Glomerular visceral epithelial cell (primary cell): ENCODE data around the gene GBE1.
"Not testable (repeated sequence)": the region's sequence is repeated elsewhere in the genome, so short reads cannot be mapped to it uniquely, and the experiment has no call there.

Source experiments
- DNase-seq: peaks from one replicate; pipeline ENCODE4 v3.0.0-alpha.2; 2016; ENCODE audit errors: extremely low spot score

The GBE1 gene

DNA sequence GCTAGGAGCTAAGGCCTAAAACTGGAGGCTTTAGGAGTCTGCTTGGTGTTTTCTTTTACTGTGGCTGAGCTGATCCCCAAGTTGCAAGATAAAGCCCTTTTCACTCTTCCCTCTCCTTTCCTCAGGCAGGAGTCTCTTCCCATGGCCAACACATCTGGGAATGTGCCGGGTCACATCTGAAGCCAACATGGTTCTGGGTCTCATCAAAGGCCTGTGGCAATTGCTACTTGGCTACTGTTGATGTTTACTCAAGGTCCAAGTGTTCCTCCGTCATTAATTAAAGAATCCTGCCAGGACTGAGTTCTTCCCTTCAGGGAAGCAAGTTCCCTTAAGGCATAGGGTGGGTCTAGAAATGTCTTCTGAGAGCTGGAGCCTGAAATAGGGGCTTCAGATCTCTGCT lies 230.2 kb downstream of the GBE1 start:
- no peak for DNase-seq

- DNase-seq = no peak
Measured at GRCh38 chr3:81530180-81530939, 231.1 kb downstream of the GBE1 start.

- DNase-seq = no peak
Measured at GRCh38 chr3:81521855-81522254, 239.6 kb downstream of the GBE1 start.

DNA sequence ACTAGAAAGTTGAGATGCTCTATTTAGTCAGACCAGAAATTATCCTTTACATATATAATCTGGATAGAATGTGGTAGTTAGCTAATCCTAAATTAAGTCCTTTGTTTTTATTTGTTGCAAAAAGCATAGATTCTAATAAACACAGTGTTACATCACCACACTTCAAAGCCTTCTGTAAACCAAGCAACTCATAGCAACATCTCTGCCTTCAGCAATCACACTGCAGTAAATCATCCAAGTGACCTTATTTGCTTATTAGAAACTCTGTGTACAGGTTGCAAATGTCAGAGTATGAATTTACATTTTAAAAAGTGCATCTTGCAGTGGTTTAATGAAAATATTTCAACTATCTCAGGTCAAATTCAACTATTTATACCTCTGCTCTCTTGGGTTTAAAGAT lies 242.5 kb downstream of the GBE1 start:
- DNase-seq = no peak

- DNase-seq = no peak
Measured at GRCh38 chr3:81516042-81516441, 245.4 kb downstream of the GBE1 start.

- DNase-seq = no peak
Measured at GRCh38 chr3:81513591-81513990, 247.9 kb downstream of the GBE1 start.

DNA sequence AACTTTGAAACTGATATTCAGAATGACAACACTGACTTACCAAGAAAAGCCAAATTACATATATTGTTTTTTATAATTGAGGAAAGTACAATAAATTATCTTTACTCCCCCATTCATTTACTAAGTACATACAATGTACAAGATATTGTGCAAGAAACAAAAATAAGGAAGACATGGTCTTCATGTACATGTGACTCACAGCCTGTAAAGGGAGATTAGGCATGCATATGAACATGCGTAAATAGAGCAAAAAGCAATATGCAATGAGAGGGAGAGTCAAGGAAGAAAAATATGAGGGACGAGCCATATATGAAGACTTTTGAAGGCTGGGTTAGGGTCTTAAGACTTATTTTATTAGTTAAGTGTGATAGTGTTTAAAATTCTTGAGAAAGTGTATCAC lies 258.4 kb downstream of the GBE1 start:
- no peak for DNase-seq

GRCh38 chr3:81502236-81502635 lies 259.2 kb downstream of the GBE1 start:
- DNase-seq = no peak

DNA sequence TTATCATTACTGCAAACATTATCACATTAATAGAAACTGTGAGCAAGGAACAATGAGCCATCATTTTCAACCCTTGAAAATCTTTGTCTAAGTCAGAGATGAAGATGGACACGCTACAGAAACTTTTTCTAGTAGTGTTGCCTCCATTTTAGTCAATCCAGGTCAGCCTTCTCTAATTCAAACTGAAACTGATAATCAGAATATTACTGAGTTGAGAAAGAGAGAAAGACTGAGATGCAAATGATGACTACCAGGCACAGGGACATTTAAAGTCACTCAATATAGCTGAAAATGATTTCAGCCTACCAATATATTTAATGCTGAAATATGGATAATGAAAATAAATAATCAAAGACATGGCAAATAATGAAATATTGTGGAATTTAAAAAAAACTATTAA lies 261.4 kb downstream of the GBE1 start:
- DNase-seq = no peak

DNA sequence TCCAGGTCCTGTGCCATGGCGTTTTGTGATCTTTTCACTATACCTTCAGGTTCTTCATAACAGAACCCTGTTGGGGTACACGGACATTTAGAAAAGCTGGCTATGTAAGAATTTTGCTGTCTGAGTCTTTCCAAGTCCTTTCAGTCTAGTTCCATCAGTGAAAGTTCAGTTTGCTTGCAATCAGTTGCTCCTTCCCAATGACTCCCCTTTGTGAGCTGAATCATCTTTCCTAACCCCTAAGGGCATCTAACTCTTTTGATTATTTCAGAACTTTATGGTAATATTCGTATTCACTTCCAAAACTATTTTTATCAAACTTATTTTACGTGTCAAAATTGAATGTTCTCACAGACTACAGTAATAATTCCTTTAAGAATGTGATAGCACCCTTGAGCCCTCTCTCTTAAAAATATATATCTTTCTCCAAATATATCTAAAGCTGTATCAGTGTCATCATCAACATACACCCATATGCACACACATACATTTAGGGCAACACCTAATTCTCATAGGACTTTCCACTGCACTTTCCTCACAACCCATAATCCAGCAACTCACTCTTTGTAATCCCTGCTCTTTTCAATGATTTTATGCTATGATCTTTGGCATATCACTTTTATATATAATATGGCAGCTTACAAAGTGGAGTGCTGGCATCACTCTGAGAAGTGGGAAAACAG lies 263.7 kb downstream of the GBE1 start:
- DNase-seq = no peak

- no peak for DNase-seq
Measured at GRCh38 chr3:81496407-81497104, 264.9 kb downstream of the GBE1 start.

- not testable (repeated sequence) for DNase-seq
Measured at GRCh38 chr3:81492471-81492870, 269.0 kb downstream of the GBE1 start.

GRCh38 chr3:81492040-81492439 lies 269.4 kb downstream of the GBE1 start:
- DNase-seq = no peak

DNA sequence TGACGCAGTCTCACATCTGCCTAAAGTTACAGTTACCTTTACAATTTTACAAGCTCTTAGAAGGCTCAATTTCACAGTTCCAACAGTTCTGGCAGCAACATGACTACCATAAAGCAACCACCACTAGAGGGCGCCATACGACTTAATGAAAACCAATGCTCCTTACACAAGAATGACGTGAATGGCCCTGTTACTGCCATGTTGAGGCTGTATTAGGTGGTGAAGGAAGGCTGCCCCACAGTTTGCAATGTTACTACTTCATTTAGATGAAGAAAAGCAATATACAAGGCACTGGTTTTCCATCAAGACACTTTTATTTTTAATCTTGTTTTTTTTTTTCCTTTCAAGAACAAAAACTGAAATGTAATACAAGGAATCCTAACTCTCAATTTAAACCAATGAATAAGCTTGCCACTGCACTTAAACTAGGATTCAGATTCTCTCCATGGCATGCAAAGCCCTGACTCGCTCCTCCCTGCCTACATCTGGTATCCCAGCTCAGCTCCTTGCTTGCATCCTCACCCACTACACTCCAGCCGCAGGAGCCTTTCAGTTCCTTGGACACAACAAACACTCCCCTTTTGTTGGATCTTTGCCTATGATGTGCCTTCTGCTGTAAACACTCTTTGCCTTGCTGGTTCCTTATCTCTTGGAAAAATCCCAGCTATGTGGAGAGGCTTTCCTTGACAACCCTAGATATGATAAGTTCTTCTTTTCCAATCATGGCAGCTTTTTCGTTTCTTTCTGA lies 270.7 kb downstream of the GBE1 start:
- DNase-seq = peak; percentile 70

DNA sequence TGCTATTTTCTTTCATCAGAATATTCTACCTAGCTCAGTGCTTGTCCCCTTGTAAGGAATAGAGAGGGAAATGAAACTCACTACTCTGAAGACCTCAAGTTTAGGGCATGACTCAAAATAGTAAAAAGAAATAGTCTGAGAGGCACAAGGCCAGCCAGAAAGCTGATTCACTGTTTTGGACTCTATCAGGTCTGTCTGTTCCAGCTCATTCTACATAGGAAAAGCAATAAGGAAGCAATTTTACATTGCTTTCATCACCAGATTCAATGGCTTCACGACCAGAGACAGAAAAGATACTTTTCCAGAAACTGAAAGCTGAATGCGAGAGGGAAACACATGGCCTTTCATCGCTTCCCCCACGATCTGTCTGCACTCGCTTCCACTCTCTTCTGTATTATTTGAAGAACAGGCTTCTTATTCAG lies 276.0 kb downstream of the GBE1 start:
- peak; percentile 6 for DNase-seq

GRCh38 chr3:81484520-81484919 lies 276.9 kb downstream of the GBE1 start:
- DNase-seq = no peak

GRCh38 chr3:81483046-81483445 lies 278.4 kb downstream of the GBE1 start:
- DNase-seq = no peak

GRCh38 chr3:81477740-81478139 lies 283.7 kb downstream of the GBE1 start:
- DNase-seq = no peak

DNA sequence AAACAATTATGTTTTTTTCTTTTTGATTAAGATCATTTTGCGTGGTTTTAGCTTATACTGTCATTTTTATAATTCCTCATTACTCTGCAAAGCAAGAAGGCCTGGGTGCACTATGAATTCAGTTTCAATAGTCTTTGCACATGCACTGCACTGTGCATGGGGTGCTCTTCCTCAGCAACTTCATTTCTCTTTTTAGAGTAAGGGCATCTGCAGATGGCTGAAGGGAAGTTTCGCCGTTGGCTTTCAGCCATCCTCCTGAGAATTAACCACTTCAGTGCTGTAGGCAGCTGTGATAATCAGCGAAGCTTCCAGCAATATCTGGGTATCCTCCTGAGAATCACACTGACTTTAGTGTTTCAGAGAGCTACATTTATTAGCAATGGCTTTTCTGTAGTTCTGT lies 284.8 kb downstream of the GBE1 start:
- DNase-seq = no peak

GRCh38 chr3:81472600-81473362 lies 288.7 kb downstream of the GBE1 start:
- no peak for DNase-seq

DNA sequence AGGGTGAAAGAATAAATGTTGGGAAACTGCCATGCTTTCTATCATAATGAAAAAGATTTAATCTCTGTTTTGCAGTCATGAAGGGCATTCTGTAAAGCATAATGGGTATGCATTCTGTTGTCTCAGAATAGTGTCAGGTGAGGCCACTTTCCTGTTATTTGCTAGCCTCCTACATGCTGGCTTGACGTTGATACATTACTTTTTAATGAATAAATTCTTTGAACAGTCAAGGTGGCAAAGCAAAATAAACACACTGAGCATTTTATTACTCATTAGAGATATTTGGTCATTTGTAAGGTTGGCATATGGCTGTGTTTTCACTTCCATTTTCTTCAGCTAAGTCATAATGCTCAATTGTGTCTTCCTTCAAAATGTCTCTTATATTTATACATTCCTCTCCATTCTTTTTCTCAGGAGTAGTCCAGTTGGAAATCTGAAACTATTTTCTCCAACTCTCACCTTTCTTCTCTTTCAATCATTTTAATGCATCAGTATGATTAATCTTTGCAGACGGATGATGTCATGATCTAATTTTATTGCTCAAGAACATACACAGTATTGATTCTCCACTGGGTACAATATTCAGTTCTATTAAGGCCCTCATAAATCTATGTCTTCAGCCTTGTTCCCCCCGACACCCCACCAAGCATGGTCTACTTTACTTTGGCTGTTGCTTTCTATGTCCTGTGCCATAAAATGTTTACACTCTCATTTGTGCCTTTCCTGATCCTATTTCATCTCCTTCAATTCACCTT lies 290.7 kb downstream of the GBE1 start:
- DNase-seq = no peak
